HG03103 (cell line): ENCODE results near the gene ZNF169.
"Not testable (repeated sequence)": the region's sequence is repeated elsewhere in the genome, so short reads cannot be mapped to it uniquely, and the experiment has no call there.

Experiments
- ATAC-seq: cut with Tn5 transposase; IDR thresholded peaks from one replicate; pipeline ENCODE4 v1.9.1; 2021; ENCODE audit warnings: low read depth; ENCODE audit not compliant: unreplicated experiment

The ZNF169 gene

DNA sequence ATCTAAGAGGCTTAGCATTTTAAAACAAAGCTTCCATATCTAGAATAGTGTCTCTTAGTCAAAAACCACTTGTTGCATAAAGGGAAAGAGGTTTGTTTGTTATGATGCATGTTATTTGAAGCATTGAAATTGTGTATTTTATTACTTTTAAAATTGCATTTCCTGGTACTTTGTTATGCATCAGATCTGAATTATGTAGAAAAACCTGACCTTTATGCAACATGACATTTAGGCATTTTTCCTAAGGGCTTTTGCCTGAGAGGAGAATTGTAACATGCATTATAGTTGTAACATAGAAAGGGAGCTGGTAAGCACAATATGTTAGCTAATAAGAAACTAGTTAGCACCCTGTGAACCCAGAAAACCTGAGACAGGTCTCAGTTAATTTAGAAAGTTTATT is 22.0 kb downstream of the ZNF169 start:
- ATAC-seq, result no peak

DNA sequence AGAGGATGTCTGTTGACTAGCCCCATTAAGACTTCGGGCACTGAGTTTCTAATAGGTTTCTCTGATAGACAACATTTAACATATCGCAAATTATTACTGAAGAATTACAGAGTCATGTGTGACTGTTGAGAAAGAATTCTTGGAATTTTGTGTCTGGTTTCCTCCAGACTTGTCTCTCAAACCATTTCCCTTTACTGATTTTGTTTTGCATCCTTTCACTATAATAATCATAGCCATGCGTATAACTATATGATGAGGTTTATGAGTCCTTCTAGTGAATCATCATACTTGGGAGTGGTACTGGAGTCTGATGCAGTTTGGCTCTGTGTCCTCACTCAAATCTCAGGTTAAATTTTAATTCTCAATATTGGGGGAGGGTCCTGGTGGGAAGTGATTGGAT is 27.0 kb downstream of the ZNF169 start:
- no peak for ATAC-seq

DNA sequence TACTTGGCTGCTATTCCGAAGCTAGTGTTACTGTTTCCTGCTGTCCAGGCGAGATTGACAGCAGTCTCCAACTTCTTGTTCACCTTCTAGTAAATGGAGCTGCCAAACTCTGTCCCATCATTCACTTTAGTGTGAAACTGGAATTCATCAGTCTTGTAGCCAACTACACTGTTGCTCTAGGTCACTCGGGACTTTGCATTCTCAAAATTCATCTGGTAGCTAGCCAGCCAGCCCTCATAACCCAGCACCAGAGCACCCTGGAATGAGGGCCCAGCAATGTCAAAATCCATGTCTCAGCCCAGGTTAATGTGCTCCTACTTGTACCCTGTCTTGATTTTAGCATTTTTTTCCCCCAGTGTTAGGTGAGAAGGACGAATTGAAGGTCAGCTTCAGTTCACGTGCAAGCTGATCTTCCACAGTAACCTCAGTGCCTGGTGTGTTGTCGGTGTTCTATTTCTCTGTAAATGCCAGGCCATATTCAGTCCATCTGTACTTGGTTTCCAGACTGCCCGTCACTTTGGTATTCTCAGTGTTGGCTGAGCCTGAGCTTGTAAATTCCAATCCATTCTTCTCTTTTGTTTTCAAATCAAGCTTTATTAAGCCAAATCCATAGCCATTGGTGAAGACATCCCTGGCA is 28.9 kb downstream of the ZNF169 start:
- no peak for ATAC-seq

DNA sequence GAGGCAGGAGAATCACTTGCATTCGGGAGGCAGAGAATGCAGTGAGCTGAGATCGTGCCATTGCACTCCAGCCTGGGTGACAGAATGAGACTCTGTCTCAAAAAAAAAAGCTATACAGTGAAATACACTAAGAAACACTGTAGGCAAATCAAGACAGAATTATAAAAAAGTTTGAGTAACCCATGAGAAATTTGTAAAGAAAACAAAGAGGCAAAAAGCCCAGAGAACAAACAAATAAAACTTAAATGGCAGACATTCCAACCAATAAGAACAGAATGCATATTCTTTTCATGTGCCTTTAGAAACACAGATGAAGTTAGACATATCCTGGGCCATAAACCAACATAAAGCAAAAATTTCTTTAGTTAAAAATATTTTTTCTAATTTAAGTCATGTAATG is 30.6 kb downstream of the ZNF169 start:
- ATAC-seq, result no peak

DNA sequence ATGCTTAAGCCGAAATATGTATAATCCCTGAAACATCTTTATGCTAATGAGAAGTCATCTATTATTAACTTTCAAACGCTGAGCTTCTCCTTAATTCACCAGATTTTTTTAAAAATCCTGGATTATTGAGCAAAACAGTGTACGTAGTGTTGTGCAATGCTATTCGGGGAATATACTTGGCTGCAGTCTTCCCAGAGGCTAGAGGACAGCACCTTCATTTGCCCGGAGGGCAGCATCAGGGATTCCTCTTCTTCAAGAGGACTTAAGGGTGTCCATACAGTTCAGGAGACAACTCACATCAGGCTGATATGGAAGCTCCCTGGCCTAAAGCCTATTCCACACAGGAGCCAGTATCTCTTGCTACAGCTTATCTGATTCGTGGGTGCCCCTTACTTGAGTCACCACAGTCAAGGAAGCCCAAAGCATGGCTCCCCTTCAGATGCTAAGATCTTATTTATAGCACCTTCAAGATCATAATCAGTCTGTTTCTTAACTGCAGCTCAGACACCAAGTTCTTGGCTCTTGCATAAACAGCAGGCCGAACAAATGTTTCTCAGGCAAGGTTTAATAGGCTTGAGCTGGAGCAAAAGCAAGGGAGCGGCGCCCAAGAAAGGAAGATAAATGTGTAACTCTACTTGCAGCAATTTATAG is 40.0 kb downstream of the ZNF169 start:
- ATAC-seq, result no peak

DNA sequence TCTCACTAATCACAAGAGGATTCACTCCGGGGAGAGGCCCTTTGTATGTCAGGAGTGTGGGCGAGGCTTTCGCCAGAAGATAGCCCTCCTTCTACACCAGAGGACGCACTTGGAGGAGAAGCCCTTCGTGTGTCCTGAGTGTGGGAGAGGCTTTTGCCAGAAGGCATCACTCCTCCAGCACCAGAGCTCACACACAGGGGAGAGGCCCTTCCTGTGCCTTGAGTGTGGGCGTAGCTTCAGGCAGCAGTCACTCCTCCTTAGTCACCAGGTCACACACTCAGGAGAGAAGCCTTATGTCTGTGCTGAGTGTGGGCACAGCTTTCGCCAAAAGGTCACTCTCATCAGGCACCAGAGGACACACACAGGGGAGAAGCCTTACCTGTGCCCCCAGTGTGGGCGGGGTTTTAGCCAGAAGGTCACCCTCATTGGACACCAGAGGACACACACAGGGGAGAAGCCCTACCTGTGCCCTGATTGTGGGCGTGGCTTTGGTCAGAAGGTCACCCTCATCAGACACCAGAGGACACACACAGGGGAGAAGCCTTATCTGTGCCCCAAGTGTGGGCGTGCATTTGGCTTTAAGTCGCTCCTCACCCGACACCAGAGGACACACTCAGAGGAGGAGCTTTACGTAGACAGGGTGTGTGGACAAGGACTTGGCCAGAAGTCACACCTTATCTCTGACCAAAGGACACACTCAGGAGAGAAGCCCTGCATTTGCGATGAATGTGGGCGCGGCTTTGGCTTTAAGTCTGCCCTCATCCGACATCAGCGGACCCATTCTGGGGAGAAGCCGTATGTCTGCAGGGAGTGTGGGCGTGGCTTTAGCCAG is 41.6 kb downstream of the ZNF169 start:
- no peak for ATAC-seq

DNA sequence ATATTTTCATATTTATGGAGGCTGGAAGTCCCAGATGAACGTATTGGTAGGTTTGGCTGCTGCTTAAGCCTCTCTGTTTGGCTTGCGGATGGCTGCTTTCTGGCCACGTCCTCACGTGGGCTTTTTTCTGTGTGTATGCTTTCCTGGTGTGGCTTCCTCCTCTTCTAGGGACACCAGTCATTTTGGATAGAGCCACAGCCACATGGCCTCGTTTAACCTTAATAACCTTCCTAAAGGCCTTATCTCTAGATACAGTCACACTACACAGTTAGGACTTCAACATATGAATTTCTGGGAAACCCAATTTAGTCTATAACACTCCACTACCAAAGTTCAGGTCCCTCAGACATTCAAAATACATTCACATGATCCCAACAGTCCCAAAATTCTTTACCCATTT is 42.5 kb downstream of the ZNF169 start:
- ATAC-seq, result no peak

DNA sequence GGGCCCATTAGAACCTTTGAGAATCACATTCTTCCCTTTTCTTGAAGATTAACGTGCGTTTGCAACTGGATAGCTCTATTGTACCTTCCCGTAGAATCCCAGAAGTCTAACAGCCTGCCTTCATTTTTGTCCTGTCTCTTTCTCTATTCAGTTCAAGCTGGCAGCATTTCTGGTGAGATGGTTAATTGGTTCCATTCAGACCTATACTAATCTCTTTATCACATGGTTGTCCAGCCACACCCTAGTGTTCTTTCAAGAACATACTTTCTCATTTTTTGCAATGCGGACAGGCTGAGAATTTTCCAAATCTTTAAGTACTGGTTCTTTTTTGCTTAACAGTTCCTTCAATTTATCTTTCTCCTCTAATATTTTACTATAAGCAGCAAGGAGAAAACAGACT is 43.3 kb downstream of the ZNF169 start:
- ATAC-seq, result no peak

DNA sequence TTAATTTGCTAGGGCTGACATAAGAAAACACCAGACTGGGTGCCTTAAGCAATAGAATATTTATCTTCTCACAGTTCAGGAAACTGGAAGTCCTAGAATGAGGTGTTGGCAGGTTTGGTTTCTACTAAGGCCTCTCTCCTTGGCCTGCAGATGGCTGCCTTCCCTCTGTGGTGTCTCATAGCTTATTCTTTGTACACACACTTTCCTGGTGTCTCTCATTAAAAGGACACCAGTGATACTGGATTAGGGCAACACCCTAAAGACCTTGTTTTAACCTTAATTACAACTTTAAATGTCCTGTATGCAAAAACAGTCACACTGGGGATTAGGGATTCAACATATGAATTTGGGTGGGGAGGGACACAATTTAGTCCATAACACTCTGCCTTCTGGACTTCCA is 44.2 kb downstream of the ZNF169 start:
- no peak for ATAC-seq

DNA sequence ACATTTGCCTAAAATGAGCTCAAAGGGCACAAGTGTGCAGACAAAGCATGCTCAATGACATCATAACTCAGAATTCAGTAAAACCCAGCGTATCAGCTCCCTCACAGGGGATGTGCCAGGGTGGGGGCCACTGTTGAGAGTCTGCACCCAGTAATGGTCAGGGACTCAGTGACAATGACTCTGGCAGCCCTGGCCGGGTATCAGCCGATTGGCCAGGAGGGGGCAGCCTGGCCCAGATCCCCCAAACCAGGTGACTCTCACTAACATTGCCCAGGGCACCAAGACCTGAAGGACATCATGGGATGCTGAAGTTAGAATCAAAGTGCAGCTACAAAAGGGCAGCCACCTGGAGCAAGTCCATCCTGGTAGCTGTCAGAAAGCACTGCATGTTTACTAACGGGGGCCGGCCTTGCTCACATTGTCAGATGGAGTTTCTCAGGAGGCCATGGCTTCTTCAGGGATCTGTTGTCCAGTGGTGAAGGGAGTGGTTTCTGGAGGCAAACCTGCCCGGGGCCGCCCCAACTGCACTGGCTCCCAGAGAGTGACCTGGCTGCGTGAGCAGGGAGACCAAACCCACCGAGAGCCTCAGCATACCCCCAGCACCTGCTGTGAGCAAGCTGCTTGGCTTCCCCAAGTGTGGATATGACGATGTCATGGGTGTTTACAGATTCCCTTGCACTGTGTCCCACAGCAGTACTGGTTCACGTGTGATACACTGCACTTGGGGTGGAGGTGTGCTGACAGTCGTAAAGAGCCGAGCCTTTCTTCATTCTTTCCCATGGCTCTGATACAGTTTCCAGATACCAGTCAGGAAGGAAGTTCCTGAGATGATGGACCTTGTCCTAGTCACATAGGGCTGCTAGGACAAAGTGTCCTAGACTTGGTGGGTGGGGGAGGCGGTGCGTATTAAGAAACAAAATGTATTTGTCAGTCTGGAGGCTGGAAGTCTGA is 56.2 kb downstream of the ZNF169 start:
- ATAC-seq, result not testable (repeated sequence)

DNA sequence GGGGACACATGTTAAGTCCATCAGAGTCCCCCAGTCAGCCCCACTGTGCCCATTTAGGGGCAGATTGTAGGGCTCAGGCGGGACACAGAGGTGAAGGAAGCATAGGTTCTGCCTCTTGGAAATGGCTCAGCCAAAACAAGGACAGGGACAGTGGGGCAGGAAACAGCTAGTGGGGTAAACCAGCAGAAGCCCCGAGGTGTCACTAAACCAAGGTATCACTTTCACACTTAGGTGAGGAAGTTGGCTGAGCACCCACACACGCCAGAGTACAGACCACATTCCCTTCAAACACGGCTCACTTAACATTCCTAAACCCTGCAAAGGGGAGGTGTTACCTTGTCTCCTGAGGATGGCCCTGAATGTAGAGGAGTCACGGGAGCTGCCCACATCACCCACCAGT is 57.1 kb downstream of the ZNF169 start:
- not testable (repeated sequence) for ATAC-seq

DNA sequence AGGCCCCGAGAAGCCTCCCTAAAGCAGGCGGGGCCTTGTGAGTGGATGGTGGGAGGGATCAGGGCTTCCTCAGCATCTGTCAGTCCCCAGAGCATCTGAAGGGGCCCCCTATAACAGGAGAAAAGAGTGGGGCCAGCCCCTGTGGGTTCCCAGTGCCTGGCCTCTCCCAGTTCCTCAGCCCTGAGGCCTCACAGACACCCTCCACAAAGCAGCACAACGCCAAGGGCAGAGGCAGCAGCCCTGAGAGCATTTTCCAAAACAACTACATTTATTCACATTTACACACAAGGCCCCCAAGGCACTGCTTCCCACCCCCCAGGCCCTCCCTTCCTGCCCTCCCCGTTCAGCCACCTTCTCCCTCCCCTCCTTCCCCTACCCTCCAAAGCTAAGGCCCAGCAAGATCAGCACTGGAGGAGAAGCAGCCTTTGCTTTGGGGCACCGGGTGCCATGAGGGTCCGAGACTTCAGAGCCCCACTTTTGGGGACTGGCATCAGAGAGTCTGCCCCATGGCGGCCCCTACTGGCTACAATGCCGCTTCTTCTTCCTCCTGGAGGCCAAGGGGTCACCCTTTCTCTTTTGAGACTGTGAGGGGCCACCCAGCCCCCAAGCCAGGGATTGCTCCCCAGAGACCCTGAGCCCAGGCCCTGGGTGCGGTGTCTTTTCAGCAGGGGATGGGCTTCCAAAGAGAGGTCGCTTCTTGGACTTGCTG is 59.0 kb downstream of the ZNF169 start:
- ATAC-seq, result not testable (repeated sequence)

DNA sequence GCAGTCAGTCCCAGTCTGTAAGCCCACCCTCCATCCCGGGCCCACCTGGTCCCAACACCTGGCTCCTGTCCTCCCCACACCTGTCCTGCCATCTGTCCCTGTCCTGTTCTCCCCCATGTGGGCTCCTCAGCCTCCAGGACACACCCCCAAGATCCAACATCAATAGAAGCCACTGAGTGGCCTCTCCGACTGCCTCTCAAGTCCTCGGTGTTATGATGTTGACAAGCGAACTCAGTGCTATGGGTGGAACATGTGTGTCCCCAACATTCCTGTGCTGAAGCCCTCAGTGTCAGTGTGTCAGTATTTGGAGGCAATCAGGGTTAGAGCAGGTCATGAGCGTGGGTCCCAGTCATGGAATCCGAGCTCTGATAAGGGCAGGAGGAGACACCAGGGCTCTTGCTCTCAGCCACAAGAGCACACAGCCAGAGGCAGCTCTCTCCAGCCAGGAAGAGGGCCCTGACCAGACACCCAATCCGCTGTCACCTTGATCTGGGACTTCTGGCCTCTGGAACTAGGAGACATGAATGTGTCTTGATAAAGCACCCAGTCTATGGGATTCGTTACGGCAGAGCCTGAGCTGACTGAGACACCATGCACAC is 63.3 kb downstream of the ZNF169 start:
- ATAC-seq, result not testable (repeated sequence)

DNA sequence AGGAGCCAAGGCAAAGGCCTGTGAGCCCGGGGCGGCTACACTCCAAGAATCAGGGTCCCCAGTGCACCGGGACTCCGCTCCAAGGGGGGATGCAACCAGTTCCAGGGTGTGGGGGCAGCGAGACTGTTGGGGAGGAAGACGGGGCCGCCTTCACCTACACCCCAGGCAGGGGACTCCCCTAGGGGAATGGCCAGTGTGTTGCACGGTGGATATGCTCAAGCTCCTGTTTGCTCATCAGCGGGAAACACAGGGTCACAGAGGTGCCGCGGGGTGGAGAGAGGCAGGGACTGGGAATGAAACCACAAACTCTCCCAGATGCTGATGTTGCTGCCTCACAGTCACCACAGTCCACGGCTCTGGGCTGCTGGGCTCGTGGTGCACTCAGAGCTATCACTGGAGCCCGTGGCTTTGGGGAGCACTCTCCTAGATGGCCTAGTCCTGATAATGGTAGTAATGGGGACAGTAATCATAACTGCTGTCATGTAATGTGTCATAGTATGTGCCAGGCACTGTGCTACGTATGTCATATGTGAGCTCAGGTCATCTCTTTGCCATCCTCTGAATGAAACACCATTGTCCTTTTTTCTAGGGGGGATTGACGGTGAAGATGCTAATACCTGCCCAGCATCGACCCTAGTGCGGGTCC is 64.2 kb downstream of the ZNF169 start:
- not testable (repeated sequence) for ATAC-seq

DNA sequence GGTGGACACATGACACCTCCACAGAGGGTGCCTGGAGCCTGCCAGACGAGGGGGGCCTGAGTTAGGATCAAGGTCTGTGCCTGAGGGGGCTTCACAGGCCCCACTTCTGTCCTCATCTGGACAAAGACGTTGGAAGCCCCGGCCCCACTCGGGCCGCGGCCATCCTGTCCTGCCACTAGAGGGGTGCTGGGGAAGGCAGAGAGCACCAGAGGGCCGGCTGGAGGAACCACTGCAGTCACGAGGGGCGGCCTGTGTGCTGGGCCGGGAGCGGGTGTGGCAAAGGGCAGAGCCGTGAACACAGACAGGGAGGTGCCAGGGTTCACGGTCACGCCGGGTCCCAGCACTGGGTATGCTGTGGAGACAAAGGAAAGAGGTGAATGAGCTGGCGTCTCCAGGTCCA is 66.5 kb downstream of the ZNF169 start:
- ATAC-seq, result not testable (repeated sequence)

DNA sequence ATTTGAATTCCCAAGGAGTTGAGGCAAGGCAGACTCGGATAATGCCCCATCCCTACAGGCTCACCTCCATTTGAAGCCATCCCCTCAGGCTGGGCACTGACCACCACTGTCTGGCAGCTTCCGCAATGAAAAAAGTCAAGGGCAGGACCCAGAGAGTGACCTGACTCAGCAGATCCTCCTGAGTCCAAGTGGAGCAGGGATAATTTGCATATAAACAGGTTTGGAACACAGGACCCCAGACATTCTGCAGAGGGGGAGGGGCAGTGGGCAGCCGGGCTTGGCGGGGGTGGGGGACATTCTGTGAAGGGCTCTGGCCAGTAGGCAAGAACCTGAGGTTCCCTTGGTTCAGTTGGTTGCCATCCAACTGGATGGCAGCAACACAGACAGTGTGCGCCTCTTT is 69.4 kb downstream of the ZNF169 start, which contains the start of gene NUTM2F:
Gene NUTM2F (minus strand): TSS at position 101 of the 400 bp plus-strand sequence. CDS start 21 bp downstream, at position 80.
- ATAC-seq, result not testable (repeated sequence)

DNA sequence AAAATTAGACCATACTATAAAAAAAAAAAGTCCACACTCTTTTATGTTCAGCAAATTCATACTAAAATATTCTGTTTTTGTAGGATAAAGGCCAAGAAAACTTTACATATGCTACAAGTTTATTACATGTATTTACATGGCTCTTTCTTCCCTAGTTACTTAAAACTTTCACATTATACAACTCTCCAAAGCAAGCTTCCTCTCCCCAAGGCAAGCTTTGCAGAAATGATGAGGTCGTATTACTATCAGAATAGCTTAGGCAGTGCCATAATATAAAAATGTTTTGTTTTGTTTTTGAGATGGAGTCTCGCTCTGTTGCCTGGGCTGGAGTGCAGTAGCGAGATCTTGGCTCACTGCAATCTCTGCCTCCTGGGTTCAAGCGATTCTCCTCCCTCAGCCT is 77.3 kb downstream of the ZNF169 start:
- not testable (repeated sequence) for ATAC-seq

DNA sequence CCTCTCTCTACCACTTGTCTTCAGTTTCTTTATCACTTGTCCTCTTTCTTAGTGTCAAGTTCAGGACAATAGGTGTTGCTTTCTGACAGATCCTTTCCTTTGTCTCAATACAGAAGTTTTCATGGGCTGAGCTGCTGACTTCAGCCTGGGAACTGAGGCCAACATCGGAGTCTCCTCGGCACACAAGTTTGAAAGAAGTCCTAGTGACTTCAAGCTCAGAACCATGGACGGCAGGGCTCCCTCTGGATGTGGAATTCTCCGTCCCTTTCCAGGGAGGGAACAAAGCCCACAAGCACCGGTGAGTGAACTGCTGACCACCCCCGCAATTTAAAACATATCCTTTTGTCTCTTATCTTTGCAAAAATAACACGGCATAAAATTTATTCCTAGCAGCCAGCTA is 79.6 kb downstream of the ZNF169 start:
- ATAC-seq, result not testable (repeated sequence)

DNA sequence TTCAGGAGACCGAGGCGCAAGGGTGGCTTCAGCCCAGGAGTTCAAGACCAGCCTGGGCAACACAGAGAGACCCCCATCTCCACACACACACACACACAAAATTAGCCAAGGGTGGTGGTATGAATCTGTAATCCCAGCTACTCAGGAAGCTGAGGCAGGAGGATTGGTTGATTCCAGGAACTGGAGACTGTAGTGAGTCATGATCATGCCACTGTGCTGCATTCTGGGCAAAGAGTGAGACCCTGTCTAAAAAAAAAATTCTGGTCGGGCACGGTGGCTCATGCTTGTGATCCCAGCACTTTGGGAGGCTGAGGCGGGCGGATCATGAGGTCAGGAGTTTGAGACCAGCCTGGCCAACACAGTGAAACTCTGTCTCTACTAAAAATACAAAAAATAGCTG is 80.6 kb downstream of the ZNF169 start:
- ATAC-seq, result not testable (repeated sequence)
